Stimulated activated CD8-positive, alpha-beta memory T cell treated with anti-CD3 and anti-CD28 coated beads, Interleukin-7, amount 100 ng/mL, for 1 hour (primary cell): Measurements from ENCODE around the gene MESP1.
"Not testable (repeated sequence)": the region's sequence is repeated elsewhere in the genome, so short reads cannot be mapped to it uniquely, and the experiment has no call there.

ENCODE experiments used
- DNase-seq, 2 donors: peaks; one replicate each; pipeline ENCODE4 v3.0.0-alpha.2; 2020; ENCODE audit warnings: low read depth in 2 of 2

MESP1 gene

DNA sequence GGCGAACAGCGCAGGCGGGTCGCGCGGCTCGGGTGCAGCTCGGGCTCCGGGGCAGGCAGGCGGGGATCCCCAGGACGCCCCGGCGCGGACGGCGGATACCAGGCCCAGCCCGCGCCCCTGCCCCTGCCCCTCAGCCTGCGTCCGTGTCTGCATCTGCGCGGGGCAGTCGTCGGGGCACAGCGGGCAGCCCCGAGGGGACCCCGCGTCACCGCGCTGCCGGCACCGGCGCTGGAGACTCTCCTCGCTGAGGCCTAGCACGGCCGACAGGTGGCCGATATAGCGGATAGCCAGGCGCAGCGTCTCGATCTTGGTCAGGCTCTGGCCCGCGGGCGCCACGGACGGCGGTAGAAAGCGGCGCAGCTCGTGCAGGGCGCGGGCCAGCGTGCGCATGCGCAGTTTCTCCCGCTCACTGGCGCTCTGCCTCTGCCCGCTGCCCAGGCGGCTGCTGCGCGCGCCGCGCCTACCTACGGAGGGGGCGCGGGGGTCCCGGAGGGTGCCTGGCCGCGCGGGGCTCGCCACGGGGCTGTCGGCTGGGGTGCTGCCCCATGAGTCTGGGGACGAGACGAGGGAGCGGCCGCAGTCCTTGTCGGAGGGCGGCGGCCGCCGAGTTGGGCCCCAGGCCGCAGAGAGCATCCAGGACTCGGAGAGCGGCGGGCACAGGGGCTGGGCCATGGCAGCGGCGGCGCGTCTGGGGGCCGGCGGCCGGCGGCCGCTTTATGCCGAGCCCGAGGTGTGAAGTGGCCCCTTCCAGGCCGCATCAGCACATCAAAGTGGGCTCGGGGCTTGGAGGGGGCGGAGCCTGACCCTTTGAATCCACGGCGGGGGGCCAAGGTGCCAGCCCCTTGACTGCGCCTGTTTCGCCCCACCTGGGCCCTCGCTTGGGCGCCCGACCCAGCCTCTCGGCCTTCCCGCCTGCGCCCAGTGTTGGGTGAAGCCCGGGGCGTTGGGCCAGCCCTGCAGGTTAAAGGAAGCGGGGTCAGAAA, at the start of gene MESP1:
Gene MESP1, minus strand, starts transcription at position 690 of the 983 bp plus-strand sequence. Its CDS starts 18 bp downstream, at position 672.
- DNase-seq, result peak; percentile 71 to 72

DNA sequence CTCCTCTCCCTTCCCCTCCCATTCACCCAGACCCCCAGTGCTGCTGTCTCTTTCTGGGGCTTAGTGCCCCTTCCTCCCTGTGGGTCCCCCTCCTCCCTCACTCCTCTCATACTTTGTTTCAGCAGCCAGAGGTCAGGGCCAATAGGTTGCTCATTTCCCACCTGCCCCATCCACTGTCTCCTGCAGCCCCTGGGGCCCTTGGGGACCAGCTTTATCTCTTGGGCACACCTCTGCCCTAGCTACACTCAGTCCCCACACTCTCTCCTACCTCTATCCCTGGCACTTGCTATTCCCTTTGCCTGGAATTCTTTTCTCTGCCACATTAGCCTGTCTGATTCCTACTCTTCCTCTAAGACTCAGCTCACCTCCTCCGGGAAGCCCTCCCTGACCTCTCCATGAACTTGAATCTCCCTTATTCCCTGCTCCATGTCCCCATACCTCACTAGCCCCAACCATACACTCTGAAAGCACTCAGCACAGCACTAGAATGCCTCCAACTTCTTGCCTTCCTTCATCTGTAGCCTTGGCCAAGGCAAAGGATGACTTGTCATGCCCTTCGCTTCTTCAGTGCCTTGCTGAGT, 49.0 kb upstream of the MESP1 start:
- no peak for DNase-seq

DNA sequence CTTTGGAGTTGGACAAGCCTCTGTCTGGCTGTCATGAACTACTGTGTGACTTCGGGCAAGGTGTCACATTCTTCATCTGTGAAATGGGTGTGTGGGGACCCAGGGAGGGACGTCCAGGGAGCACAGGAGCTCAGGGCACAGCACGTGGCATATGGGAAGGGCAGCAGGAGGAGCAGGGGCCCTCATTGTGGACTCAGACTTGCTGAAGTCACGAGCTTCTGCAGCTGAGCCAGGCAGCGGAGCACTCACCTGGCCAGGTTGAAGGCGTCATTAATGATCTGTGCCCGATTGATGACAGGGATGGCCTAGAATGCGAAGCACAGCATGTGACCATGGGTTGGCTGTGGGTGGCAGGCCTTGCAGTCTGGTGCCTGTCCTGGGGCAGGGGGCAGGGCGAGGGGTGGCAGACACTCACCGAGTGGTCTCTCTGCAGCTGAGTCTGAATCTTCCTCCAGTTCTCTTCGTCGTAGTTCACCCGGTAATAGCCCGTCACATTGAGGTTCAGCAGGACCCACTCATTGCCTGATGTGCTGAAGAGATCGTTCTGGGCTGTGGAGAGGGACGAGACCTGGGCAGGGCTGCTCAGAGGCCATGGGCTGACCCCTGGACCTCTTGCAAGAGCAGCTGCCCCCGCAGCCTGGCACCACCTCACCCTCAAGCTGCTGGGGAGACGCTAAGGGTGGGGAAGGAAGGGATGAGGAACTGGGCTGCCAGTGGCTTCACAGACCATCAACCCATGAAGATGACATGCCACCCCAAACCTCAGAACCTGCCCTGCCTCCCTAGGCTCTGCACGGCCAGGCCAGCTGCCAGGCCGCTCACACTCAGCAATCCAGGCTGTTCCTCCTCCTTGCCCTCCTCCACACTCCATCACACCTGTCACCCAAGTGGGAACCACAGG, 48.2 kb upstream of the MESP1 start:
- DNase-seq, result no peak

DNA sequence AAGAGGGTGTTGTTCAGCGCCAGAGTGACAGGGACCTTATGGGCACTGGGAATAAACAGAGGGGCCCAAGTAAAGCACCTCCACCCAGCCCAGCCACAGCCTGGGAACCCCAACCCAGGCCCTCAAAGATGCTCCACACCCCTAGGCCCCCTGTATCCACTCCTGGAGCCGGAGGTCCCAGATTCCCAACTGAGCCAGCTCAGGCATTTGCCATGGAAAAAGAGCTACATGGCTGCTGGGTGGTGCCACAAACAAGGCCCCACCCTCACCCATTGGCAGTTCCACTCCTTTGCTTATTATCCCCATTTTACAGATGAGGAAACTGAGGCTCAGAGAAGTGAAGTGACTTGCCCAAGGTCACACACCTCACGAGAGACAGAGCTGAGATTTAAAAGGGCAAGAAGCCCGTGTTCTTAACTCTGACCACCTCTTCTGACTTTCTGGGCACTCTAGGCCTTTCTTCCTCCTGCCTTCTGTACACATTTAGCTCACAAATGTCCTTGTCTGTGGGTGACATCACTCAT, 46.7 kb upstream of the MESP1 start:
- DNase-seq, result no peak

GRCh38 chr15:89795996-89796395, 44.9 kb upstream of the MESP1 start:
- no peak for DNase-seq

GRCh38 chr15:89794627-89795241, 43.7 kb upstream of the MESP1 start:
- no peak for DNase-seq

DNA sequence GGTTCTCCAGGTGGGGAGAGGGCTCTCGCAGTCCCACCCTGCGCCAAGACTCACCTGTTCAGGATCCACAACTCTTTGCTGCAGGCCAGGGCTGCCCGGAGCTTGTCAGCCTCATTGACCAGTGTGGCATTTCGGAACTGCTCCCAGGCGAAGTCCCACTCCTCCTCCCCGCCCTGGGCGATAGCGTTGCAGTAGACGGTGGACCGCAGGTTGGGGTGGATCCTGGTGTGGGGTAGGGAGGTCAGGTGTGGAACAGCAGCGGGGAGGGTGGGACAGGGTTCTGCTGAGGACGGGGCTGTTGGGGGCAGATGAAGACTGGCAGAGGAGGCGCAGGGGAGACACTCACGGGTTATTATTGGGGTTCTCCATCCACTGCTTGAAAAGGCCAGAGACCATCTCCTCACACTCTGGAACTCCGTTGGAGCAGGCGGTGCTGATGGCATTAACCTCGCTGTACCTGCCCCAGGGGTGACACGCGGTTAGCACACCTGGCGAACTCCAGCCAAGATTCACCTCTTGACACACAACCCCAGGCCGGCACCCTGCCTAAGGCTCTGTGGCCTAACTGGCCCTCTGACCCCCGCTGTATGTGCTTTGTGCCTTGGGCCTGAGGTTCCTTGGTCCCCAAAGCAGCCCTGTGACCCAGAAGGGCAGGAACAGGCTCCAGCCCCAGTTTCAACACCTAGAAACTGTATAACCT, 41.2 kb upstream of the MESP1 start:
- no peak for DNase-seq

DNA sequence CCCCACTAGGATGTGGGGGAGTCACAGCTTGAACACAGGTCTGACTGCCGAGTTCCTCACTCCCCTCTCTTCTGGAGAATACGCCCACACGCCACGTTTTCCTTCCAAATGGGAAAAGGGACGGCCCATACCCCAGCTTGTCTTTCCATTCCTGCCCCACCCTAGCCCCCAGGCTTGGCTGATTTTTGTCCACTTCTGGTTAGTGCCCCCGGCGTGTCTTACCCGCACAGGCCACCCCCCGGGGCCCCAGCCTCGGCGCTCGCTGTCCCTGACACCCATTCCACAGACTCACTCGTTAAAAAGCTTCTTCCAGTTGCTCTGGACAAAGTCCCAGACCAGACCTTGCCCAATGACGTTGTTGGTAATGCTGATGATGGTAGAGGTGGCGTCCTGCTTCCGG, 39.6 kb upstream of the MESP1 start:
- DNase-seq, result no peak

GRCh38 chr15:89790206-89790605, 39.2 kb upstream of the MESP1 start:
- DNase-seq, result no peak

DNA sequence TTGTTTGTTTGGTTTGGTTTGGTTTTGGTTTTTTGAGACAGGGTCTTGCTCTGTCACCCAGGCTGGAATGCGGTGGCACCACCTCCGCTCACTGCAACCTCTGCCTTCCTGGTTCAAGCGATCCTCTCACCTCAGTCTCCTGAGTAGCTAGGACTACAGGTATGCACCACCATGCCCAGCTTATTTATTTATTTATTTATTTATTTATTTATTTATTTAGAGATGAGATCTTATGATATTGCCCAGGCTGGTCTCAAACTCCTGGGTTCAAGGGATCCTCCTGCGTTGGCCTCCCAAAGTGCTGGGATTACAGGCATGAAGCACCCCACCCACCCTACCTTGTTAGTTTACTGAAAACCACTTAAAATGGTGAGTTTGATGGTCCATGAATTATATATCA, 37.5 kb upstream of the MESP1 start:
- DNase-seq, result not testable (repeated sequence)

DNA sequence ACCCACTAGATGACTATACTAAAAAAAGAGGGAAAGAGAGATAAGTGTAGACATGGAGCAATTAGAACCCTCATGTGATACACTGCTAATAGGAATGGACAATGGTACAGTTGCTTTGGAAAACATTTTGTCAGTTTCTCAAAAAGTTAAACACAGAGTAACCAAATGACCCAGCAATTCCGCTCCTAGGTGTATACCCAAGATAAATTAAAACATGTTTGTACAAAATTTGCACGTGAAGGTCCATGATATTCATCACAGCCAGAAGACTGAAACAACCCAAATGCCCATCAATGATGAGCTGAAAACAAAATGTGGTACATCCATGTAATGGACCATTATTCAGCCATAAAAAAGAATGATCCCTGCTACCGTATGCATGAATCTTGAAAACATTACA, 36.9 kb upstream of the MESP1 start:
- DNase-seq, result no peak

DNA sequence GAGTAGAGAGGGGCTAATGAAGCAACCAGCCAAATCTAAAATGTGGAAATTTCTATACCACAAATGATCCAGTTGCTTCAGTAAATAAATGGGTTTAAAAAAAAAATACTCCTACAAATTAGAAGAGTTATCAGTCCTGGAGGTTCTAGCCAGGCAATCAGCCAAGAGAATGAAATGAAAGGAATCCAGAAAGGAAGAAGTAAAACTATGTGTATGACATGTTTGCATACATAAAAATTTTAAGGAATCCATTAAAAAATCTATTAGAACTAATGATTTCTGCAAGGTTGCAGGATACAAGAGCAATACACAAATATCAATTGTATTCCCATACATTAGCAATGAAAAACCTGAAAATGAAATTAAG, 34.7 kb upstream of the MESP1 start:
- DNase-seq, result no peak

GRCh38 chr15:89785064-89785773, 34.2 kb upstream of the MESP1 start:
- no peak for DNase-seq

GRCh38 chr15:89784686-89784960, 33.6 kb upstream of the MESP1 start:
- no peak for DNase-seq

DNA sequence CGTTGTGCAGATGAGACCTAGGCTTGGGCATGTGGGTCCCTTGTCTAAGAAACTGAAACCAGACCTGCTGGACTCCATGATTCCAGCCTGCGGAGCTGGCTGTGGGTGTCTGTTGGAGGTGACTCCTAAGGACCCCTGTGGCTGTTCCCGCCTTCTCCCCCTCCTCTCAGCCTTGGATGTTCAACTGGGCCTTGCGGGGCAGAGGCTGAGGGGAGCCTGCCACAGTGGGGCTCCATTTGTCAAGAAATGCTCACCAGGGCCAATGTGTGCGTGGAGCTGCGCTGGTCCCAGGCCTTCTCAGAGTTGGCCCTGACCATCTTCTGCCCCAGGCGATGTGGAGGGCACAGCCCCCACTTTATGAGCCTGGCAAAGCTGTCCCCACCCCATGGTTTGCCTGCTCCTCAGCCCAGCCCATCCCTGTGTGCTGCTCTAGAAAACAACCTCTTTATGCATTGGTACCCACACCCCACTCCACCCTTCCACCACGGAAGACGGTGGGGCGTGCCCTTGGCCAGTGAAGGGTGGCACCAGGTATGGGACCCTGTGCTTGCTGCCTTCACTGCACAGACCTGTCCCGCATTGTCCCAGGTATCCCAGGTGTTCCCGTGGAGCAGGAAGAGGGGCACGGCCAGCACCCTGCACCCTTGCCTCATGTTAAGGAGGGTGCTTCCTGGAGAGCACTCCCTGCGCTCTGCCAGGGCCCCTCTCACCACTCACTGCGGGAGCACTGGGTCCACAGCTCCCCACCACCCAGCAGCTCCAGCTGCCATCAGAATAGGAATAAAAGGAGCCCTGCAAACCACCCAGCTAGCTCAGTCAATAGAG, 33.0 kb upstream of the MESP1 start:
- DNase-seq, result no peak

GRCh38 chr15:89783111-89783860, 32.2 kb upstream of the MESP1 start:
- DNase-seq, result no peak

DNA sequence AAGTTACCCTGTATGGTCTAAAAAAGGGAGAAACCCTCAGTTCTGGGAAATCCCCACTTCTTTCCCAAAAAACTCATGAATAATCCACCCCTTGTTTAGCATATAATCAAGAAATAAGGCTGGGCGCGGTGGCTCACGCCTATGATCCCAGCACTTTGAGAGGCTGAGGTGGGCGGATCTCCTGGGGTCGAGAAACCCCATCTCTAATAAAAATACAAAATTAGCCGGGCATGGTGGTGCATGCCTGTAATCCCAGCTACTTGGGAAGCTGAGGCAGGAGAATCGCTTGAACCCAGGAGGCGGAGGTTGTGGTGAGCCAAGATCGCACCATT, 31.5 kb upstream of the MESP1 start:
- DNase-seq, result not testable (repeated sequence)

DNA sequence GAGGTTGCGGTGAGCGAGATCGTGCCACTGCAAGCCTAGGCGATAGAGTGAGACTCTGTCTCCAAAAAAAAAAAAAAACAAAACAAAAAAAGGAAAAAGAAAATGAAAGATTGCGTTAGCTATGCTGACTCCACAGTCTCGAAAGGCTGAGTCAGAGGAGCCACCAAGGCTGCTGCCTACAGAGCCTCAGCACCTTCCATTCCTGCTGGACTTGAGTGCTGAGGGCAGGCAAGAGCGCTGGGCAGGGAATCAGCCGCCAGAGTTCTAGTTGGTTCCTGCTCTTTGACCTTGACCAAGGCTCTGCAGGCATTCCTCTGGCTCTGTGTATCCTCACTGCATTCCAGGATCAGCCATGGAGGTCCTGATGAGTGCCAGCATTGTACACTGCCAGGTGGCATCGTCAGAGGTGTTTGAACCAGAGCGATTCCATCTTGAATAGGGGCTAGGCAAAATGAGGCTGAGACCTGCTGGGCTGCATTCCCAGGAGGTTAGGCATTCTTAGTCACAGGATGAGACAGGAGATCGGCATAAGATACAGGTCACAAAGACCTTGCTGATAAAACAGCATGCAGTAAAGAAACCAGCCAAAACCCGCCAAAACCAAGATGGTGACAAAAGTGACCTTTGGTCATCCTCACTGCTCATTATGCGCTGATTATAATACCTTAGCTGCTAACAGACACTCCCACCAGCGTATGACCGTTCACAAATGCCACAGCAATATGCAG, 31.0 kb upstream of the MESP1 start:
- DNase-seq, result no peak
